HG03520 (cell line): ENCODE measurements around the gene KRT12.

Experiments
- ATAC-seq: cut with Tn5 transposase; IDR thresholded peaks from one replicate; pipeline ENCODE4 v1.9.1; 2021; ENCODE audit warnings: mild to moderate bottlenecking, moderate library complexity; ENCODE audit not compliant: unreplicated experiment

The KRT12 gene

GRCh38 chr17:40866838-40867237 is at the start of gene KRT12:
Gene KRT12 (minus strand): TSS chr17:40867223. CDS start chr17:40867186, 37 bp downstream.
- no peak for ATAC-seq

- ATAC-seq = no peak
Measured at GRCh38 chr17:40916366-40916765, 49.3 kb upstream of the KRT12 start.

- ATAC-seq = no peak
Measured at GRCh38 chr17:40915721-40916256, 48.8 kb upstream of the KRT12 start.

GRCh38 chr17:40915199-40915661 is 48.2 kb upstream of the KRT12 start:
- ATAC-seq = no peak

GRCh38 chr17:40914075-40914855 is 47.2 kb upstream of the KRT12 start:
- ATAC-seq = no peak

- ATAC-seq = no peak
Measured at GRCh38 chr17:40912486-40913210, 45.6 kb upstream of the KRT12 start.

- no peak for ATAC-seq
Measured at GRCh38 chr17:40910441-40910841, 43.4 kb upstream of the KRT12 start.

- ATAC-seq = no peak
Measured at GRCh38 chr17:40909755-40910154, 42.7 kb upstream of the KRT12 start.

- ATAC-seq = no peak
Measured at GRCh38 chr17:40909351-40909750, 42.3 kb upstream of the KRT12 start.

- no peak for ATAC-seq
Measured at GRCh38 chr17:40906613-40907012, 39.6 kb upstream of the KRT12 start.

GRCh38 chr17:40905370-40905769 is 38.3 kb upstream of the KRT12 start:
- no peak for ATAC-seq

GRCh38 chr17:40903129-40903847 is 36.3 kb upstream of the KRT12 start:
- no peak for ATAC-seq

GRCh38 chr17:40902498-40902897 is 35.5 kb upstream of the KRT12 start:
- ATAC-seq = no peak

- no peak for ATAC-seq
Measured at GRCh38 chr17:40901981-40902474, 35.0 kb upstream of the KRT12 start.

GRCh38 chr17:40900809-40901356 is 33.9 kb upstream of the KRT12 start:
- no peak for ATAC-seq

GRCh38 chr17:40896916-40897455 is 30.0 kb upstream of the KRT12 start:
- ATAC-seq = no peak

- ATAC-seq = no peak
Measured at GRCh38 chr17:40895106-40895730, 28.2 kb upstream of the KRT12 start.

- ATAC-seq = no peak
Measured at GRCh38 chr17:40888196-40888720, 21.2 kb upstream of the KRT12 start.

- ATAC-seq = no peak
Measured at GRCh38 chr17:40886090-40886489, 19.1 kb upstream of the KRT12 start.
